ENCODE results near the gene ARHGEF9.

DNA sequence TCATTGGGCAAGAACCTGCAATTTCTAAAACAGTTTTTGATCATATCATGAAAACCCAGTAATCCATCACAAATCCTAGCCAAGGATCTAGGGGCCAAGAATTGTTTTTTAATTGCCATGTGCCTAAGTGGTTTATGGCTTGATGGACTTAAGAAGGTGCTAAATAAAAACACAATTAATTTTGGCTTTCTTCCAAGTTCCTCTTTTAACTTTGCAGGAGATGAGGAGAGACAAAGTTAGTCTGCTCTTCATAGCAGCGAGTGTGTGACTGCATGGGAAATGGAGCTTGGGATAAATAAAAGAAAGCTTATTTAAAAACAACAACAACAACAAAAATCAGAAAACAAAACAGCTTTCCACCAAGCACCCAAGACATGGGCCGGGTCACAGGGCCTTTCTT, 41.4 kb downstream of the ARHGEF9 start:
- TF ChIP-seq, protein P1, sequence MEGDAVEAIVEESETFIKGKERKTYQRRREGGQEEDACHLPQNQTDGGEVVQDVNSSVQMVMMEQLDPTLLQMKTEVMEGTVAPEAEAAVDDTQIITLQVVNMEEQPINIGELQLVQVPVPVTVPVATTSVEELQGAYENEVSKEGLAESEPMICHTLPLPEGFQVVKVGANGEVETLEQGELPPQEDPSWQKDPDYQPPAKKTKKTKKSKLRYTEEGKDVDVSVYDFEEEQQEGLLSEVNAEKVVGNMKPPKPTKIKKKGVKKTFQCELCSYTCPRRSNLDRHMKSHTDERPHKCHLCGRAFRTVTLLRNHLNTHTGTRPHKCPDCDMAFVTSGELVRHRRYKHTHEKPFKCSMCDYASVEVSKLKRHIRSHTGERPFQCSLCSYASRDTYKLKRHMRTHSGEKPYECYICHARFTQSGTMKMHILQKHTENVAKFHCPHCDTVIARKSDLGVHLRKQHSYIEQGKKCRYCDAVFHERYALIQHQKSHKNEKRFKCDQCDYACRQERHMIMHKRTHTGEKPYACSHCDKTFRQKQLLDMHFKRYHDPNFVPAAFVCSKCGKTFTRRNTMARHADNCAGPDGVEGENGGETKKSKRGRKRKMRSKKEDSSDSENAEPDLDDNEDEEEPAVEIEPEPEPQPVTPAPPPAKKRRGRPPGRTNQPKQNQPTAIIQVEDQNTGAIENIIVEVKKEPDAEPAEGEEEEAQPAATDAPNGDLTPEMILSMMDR (IDR thresholded peaks at IDR 0.05; ENCODE audit: low read length): no peak
- TF ChIP-seq EZH2 (optimal IDR thresholded peaks at IDR 0.05; ENCODE audit: low read depth, low read length) (no peak), EZH2phosphoT487 (IDR thresholded peaks at IDR 0.05; ENCODE audit: low read length) (no peak)
